Islet of Langerhans (tissue), 1 donor: ENCODE data around the gene MRM2.

Experiments
- FAIRE-seq: peaks from one replicate; lab custom pipeline; 2011; peaks lifted over from hg19 to GRCh38; lab: Jason Lieb, UNC

Gene MRM2

DNA sequence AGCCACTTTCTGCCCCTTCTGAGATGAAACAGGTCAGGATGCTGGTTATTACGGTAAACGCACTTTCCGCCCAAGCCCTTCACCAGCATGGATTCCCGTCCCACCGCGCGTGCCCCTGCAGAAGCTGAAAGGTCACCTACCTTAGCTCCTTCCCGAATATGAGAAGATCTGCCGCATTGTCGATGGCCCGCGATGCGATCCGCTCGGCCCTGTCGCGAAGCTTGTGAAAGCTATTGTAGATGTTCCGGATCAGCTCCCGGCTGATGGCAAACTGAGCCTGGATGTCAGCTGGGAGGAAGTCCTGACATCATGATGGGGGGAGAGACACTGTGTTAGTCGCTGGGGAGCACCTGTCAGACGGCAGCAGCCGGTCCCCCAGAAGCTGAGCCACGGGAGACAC lies 22.2 kb upstream of the MRM2 start:
- no peak for FAIRE-seq

DNA sequence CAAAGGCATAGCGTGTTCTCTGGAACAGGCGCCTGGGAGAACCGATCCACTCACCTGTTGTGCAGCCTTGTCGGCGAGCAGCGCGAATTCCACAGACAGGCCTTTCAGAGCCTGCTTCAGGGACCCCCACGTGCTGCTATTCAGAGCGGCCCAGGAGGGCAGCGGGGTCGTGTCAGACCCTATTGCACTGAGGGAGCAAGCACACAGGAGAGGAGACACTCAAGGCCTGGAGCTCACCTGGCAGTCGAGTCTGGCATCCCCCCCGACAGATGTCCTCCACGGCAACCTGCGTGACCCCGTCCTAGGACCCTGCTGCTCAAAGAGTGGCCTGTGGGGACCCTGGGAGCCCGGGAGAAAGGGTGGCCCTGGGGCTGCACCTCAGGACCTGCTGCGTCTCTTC lies 21.2 kb upstream of the MRM2 start:
- no peak for FAIRE-seq

DNA sequence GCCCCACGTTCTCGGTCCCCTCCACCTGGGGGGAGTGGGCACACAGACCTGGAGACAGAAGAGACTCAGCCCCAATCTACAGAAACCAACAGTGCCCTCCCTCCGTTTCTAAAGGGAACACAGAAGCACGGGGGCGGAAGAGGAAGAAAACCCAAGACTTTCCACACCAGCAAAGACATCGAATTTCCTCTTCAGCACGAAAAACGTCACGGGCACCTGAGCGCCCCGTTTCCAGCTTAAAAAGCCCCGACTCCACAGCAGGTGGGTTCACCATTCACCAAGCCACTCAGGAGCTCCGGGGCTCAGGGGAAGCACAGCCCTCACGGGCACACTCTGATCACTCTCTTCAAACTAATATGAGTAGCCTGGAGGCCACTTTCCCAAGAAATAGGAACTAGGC lies 19.6 kb upstream of the MRM2 start:
- FAIRE-seq, result no peak

DNA sequence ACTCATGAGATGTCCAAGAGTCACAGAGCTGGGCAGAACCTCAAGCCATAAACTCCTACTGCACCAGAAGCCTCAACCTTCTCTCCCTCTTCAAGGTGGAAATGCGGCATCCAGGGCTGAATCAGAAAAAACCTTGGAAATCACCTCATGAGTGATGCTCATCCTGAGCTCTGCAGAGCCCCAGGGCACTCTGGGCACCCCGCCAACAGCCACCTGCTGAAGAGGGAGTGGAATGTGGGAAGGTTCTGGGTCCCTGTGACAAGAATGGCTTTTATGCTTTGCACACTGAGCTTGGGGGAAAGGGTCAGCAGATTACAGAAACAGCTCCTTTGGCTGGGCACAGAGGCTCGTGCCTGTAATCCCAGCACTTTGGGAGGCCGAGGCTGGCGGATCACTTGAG lies 18.8 kb upstream of the MRM2 start:
- no peak for FAIRE-seq

DNA sequence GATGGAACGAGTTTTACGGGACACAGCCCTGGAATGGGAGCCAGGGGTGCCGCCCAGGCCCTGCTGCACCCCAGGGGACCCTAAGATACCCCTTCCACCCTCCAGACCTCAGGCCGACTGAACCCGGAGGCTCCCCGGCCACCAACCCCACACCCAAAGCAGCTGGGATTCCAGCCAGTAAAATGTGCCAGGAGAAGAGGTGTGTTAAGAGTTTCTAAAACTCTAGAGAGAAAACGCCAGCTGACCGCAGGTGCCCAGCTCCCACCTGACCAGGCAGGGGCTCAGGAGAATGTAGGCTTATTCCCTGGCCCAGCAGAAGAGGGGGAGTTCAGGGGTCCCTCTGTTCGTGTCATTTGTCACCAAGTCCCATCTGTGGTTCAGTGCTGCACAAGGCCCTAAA lies 17.5 kb upstream of the MRM2 start:
- no peak for FAIRE-seq

DNA sequence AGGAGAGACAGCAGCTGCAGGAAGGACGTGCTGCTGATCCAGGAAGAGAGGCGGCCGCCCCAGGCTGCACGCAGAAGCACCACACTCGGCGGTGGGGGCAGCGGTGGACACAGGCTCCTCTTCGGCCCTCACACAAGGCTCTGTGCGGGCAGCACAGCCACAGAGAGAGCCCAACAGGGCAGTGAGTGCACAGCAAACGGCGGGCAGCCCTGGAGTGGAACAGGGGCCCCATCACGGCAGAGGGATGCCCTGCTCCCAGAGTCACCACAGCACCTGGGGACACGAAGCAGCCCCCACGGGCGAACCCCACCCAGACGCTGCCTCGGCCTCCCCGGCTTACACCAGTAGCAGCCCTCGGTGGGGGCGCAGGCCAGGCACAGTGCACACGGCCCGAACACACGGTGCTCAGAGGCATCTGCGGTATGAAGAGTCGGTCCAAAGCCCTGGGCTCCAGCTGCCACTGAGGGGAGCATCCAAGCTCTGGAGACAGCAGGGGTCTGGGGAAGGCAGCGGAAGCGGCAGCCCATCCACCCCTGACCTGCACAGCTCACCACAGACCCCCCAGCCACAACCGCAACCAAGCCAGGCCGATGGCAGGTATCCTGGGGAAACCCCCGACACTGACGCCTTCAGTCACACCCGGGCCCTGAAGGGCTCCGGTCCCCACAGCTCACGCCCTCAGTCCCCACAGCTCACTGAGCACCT lies 16.8 kb upstream of the MRM2 start:
- FAIRE-seq, result no peak

DNA sequence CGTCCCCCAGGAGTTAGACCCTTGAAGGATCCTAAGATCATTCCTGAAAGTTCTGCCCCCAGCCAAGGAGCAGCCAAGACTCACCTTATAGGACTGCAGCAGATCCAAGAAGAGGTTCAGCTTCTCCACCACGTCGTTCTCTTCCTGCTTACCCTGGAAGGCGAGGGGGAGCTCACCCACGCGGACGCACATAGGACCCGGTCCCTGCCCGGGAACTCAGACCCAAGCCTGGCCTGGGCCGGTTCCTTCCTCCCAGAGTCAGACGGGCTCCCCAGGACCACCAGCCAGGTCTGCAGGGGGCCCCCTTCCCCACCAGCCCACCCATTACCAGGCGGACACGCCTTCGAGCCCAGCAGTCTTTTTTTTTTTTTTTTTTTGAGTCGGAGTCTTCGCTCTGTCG lies 15.6 kb upstream of the MRM2 start:
- no peak for FAIRE-seq

DNA sequence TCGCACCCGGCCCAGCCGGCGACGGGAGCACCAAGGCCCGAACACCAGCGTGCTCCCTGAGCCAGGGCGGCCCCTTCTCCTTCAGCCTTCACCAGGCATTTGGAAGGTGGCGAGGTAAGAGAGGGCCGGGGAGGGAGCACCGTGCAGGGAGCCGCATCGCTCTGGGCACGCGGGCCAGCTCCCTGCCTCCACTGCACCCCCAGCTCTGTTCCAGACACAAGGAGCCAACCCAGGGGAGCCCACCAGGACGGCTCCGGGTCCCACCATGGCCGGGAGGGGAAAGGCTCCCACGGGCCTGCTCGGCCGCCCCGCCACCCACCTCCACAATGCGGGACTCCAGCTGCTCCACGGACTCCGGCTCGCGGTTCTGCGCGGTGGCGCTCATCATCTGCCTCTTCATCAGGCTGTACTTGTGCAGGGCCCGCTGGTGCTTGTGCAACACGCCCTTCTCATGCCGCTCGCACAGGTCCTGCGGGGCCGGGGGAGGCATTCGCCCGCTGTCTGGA lies 15.1 kb upstream of the MRM2 start:
- FAIRE-seq, result no peak

DNA sequence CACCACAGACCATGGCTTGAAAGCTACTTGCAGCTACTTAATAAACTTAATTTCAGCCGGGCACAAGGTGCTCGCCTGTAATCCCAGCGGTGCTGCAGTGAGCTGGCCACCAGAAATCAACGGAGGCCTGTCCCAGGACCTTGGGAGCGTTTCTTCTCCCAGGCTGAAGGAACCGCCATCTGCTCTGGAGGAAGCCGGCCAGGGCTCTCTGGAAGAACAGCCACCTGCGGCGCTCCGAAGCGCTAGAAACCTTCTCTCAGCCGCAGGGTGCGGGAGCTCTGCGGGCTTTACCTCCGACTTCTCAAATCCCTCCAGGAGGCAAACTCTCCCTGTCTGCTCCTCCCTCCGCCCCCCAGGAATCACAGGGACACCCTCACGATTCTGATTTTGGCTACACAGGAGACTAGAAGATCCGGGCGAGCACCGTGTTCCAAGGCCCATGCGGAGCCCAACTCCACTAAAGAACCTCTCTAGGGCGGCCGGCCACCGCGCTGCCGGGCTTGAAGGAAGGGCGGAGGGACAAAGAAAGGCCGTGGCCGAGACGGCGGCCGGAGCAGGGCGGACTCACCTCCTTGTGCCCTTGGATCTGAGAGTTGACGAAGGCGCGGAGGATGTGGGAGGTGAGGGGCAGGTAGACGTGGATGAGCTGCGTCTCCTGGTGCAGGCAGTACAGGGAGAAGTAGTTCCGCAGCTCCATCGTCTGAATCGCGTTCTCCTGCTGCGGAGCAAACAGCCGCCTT lies 14.5 kb upstream of the MRM2 start:
- no peak for FAIRE-seq

DNA sequence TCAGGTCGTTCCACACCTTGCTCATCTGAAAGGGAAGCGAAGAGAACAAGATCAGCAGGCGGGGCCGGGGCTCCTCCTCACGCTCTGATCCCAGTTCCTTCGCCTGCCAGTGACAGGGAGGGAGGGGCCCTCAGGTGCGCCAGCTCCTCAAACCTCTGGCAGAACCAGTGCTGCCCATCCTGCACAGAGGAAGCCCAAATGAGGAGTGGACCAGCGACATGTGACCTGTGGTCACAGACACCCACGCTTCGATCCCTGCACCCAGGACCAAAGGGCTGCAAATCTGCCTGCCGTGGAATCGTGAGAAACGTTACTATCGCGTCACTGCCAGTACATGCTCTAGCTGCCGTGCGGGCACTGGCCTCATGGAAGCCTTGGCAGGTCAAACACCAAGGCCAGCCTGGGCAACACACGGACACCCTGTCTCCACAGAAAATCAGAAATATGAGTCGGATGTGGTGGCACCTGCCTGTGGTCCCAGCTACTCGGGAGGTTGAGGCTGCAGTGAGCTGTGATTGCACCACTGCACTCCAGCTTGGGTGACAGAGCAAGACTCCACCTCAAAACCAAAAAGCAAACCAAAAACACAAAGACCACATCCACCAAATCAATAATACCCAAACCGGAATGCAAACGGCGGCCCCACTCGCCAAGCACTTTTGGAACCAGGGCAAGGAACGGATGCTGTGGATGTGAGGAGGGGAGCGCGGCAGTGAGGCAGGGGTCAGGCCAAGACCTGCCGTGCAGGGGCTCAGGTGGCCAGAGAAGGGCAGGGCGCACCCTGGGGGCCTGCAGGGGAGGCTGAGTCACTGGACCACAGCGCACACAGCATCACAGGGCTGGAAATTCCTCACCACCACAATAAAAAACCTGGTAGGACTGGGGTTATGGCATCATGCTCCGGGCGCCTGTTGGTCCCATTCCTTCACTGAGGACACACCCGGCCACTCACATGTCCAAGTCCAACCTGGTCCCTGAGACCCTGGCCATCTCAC lies 13.4 kb upstream of the MRM2 start:
- FAIRE-seq, result no peak

DNA sequence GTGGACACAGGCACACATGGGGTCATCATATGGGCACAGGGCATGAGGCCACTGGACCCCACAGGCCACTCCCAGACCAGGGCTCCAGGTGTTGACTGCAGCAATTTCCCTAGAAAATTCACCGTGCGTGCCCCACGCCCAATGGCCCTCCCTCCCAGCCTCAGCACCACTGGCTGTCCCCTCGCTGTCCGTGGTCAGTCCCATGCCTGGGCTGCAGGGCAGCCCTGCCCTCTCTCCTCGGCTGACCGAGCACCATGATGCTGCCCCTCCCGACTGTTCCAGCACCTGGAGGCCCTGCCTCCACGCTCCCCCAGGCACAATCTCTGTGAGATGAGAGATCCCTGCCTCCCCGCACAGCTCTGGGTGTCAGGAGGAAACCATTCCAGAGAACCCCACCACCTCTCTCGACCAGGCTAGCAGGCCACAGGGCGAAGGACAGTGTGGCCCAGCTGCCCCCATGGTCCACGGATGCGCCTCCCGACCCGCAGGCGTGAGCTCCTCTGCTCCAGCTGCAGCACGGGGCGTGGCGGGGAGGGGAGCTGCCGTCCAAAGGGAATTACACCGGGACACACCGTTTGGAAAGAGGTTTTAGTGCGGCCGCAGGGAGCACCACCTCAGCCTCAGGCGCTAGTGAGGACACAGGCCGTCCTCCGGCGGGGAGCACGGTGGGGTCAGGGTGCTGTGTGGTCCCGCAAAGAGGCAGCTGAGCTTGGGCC lies 12.6 kb upstream of the MRM2 start:
- no peak for FAIRE-seq

DNA sequence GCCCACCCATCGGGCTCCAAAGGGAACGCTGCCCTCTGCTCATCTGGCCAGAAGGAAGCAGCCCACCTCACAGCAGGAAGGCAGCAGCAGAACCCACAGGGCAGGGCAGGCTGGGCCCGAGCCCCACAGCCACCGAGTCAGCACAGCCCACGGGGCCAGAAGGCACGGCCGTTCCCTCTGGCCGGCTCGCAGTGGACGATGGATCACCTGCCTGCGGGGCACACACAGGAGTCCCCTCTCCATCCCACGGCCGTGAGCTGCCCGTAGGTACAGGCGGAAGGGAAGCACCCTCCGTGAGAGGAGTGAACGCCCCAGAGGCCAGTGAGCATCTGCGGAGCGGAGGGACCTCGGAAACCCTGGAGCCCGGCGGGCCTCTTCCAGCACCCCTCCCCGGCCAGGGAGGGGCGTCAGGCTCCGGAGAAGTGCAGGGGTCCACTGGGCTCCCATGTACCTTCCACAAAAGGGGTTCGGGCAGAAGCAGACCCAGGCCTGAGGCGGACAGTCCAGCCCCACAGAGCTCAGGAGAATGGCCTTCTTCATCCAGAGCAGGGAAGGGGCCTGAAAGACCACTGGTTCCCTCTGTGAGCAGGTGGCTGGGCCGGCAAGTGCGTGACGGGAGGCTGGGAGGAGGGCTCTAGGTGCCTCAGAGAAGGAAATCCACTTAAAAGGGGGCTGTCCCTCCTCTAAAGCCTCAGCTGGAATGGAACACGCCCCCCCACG lies 11.7 kb upstream of the MRM2 start:
- FAIRE-seq, result no peak

DNA sequence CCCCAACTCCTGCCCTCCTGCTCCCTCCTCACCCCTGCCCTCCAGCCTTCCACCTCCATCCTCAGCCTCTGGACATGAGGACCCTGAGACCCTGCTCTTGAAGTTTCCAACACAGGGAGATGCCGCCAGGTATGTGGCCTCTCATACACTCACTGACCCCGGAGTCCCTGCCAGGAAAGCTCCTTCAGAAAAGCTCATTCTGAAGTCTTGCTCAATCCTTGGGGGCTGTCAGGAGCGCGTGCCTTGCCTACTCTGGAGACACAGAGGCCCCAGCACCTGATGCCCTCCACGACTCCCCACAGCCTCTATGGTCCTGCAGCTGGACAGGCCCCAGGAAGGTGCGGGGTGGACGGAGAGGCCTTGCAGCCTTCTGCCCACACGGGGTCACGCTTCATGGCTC lies 11.0 kb upstream of the MRM2 start:
- no peak for FAIRE-seq

DNA sequence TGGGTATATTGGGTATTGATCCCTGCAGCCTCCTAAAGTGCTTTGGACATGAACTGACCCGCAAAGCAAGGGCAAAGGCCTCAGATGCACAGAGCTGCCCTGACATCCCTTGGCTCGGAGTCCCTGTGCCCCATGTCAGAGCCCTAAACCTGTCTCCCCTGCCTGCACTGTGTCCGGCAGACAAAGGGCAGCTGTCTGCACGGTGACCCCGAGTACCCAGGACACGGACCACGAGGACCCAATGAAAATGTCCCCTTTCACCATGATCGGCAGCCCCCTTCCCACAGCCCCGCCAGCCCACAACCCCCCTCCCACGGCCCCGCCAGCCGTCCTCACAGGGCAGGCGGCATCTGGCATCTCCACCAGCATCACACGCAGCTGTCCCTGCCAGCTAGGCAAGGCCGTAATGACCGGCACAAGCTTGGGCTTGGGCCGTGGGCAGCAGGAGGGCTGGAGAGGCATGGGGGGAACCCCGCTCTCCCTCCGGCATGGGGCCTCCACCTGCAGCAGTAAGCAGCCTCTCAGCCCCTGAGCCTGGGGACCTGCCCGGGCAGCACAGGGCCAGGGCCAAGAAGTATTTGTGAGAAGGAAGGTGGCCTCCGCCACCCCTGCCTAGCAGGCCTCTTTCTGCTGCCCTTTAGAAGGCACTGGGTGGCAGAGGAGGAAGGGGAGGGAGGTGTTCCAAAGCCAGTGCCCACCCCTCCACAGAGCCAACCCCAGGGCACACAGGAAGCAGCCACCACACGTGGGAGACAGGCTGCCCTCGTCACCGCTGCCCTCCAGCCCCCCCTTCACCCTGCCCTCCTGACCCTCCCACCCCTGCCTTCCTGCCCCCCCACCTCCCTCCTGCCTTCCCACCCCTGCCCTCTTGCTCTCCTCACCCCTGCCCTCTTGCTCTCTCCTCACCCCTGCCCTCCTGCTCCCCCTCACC lies 10.1 kb upstream of the MRM2 start:
- FAIRE-seq, result no peak

DNA sequence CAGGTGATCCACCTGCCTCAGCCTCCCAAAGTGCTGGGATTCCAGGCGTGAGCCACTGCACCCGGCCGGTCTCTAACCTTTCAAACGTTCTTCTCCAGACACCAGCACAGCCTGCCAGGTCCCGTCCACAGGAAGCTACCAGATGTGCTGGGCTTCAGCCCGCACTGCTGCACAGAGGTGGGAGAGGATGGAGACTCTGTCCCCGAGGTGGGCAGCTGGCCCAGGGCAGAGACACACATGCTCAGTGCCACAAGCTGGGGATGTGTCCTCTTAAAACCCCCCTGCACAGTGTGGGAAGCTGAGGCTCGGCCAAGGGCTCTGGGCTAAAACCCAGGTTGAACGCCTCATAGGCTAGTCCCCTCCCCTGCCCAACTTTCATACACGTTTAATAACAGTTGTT lies 9.4 kb upstream of the MRM2 start:
- no peak for FAIRE-seq

DNA sequence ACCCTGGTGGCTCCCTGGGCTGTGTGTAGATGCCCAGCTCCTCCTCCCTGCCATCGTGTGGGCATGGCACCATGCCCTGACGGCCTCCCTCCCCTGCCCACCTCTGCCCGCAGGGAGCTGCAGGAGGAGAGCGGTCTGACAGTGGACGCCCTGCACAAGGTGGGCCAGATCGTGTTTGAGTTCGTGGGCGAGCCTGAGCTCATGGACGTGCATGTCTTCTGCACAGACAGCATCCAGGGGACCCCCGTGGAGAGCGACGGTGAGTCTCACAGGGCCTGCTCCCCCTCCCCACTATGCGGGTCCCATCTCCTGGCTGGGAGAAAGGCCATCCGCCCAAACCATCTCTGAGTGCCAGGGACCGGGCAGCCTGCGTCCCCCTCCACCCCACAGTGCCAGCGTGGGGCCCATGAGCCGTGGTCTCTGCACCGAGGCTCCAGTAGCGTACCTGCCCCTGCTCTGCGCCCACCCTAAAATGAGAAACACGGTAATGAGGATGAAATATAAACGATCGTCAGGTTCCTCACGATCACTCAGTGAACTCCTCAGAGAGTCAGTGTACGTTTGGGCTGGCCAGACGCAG lies 7.8 kb upstream of the MRM2 start:
- FAIRE-seq, result no peak

DNA sequence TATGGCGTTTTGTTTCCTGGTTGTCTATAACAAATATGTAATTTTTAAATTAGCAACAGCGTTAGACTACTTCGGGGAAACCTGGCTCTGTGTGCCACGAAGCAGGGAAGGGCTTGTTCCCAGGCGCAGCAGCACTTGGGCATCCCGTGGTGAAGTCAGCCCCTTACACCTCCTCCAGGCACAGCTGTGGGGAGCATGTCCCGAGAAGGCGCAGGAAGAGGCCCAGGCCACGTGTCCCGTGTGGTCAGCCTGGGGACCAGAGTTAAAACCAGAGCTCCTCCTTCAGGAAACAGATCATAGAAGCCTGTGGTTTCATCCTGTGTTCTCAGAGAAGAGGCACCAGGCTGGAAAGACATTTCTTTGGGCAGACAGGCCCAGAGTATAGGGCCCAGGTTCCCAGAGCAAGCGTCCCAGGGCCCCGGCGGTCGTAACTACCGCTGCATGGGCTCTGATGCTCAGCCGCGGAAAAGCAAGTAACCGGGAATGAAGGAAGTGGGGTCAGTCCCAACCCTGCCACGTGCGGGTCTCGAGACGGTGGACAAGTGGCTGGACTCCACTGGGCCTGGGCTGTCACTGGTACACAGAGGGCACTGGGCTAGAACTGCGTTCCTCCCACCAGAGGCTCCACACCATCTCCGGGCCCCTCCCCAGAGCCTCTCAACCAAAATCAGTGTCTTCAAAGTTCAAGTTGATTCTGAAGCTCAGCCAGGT lies 7.1 kb upstream of the MRM2 start:
- no peak for FAIRE-seq

DNA sequence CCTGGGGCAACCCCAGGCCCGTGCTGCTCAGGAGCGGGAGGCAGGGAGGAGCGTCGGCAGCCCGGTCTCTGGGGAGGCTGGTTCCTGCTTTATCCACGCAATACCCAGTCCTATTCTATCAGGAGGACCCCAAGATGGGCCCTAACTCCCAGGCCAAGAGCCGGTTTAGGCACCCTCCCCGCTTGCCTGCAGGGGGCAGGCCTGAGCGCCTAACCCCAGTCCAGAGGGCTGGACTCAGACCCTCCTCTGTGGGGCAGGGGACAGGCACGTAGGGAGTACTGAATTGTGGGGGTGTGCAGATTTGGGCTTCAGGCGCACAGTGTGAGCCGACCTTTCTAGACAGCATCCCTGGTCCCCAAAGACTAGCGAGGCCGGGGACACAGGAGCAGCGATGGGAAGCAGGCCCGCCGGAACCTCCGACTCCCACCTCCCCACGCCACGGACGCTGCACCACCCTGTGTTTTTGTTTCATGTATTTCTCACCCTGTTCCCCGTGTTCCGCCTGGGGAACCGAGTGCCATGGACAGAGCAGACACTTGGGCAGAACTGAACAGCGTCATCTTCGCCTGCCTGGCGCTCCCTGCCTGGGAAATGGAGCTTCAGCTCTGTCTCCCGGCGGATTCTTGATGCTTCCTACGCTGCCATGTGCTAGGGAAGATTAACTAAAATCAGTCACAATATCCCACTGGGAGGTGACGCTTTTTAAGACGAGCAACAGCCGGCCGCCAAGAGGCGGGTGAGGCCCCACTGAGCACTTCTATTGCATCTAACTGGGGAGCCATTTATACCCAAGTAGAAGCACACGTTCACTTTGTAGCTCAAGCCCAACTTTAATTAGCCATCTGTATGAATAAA lies 5.4 kb upstream of the MRM2 start:
- no peak for FAIRE-seq
